GM12873 (cell line): ENCODE measurements around the gene COL8A2.
A peak's percentile ranks its signal among the peaks of the same experiment; 100 is the strongest.

Experiments used
- TF ChIP-seq, protein P1 (sequence below): IDR thresholded peaks from 2 replicates; pipeline ENCODE4 v1.5.1; 2012; ENCODE audit warnings: low read depth, mild to moderate bottlenecking, moderate library complexity, low read length, control low read depth; ENCODE audit not compliant: insufficient read depth; ENCODE audit errors: missing control alignments

COL8A2 gene

DNA sequence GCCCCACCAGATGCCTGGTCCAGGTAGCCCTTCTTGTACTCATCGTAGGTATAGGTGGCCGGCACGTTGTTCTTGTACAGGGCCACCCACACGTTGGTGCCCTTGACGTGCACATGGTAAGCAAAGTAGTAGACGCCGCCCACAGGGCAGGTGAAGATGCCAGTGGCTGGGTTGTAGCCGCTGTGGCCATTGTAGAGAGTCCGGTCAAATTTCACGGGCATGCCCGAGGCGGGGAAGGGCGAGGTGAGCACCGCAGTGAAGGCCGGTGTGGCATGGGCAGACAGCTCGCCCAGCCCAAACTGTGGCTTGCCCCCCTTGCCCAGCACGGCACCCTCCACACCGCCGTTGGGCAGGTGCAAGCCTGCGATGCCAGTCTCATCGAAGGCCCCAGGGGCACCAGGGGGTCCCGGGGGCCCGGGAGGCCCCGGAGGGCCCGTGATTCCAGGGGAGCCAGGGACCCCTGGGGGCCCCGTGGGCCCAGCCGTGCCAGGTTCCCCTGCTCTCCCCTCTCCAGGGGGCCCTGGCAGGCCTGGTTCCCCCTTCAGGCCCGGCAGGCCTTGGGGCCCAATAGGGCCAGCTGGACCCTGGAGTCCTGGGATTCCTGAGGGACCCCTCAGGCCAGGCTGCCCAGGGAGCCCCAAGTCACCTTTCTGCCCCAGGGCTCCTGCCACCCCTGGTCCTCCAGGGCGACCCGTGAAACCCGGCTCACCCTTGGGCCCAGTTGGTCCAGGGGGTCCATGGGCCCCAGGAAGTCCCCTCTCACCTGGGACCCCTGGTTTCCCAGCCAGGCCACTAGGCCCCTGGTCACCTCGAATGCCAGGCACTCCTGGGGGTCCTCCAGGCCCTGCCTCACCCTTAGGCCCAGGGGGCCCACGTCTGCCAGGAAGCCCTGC, 27.1 kb downstream of the COL8A2 start:
- TF ChIP-seq, protein P1, sequence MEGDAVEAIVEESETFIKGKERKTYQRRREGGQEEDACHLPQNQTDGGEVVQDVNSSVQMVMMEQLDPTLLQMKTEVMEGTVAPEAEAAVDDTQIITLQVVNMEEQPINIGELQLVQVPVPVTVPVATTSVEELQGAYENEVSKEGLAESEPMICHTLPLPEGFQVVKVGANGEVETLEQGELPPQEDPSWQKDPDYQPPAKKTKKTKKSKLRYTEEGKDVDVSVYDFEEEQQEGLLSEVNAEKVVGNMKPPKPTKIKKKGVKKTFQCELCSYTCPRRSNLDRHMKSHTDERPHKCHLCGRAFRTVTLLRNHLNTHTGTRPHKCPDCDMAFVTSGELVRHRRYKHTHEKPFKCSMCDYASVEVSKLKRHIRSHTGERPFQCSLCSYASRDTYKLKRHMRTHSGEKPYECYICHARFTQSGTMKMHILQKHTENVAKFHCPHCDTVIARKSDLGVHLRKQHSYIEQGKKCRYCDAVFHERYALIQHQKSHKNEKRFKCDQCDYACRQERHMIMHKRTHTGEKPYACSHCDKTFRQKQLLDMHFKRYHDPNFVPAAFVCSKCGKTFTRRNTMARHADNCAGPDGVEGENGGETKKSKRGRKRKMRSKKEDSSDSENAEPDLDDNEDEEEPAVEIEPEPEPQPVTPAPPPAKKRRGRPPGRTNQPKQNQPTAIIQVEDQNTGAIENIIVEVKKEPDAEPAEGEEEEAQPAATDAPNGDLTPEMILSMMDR, result no peak

DNA sequence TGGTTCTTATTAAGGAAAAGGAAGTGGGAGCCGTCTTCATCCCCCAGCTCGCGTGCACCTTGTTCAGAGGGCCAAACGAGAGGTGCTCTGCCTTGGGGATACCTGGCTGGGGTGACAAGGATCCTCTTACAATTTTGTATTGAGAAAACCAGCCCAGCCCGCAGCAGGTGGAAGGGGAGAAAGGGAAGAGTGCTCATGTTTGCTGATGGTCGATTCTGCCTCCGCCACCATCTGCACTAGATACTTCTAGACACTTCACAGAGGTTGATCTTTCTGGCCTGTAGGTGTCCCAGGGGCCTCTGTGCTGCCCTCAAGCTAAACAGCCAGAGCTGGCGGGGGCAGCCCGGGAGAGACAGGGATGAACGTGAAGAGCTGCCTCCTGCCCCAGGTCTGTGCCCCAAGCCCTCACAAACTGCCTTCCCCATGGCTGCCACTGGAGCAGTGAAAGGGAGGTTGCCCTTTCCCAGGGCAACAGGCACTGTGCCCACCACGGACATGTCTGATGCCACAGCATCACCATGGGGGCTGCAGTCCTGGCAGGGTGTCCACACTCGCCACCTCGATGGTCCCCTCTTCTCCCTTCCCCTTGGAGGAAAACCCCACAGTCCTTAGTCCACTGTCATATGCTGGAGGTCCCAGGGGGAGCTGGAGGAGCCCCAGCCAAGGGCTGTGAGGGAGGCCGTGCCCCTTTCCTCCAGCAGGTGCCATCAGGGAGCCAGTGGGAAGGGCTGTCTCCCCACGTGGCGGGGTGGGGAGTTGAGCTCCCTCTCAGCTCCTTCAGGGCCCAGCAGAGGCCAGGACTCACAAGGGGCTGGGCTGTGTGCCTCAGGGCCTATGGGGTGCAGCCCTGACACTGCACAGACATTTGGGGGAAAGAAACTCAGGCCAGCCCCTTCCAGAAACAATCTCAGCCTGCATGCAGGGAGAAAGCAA, 28.3 kb downstream of the COL8A2 start:
- TF ChIP-seq, protein P1, result peak; percentile 26

DNA sequence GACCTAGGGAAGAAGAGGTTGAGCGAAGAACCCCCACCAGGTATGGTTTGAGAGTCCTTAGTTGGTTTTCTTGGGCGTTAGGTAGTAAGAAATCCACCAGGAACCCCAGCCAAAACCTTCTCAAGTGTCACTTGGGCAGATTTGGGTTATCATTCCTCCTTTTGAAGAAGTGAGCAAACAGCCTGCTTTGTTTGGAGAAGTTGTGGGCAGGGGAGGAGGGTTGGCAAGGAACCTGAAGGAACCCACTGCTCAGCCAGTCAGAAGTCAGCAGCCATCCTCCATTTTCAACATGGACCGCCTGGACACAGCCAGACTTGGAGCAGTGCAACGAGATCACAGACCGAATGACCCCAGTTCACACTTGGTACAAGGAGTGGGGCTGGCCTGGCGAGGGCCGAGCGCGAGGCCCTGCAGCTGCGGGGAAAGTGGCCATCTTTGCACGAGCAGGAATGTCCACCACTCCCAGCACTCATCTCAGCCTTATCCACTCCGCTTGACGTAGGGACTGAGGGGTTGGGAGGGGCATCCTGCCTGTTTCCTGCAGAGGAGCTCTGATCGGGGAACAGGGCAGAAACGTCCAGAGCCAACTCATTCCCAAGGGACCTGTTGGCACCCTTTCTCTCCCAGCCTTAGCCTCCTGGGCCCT, 29.1 kb downstream of the COL8A2 start:
- TF ChIP-seq, protein P1, result no peak

DNA sequence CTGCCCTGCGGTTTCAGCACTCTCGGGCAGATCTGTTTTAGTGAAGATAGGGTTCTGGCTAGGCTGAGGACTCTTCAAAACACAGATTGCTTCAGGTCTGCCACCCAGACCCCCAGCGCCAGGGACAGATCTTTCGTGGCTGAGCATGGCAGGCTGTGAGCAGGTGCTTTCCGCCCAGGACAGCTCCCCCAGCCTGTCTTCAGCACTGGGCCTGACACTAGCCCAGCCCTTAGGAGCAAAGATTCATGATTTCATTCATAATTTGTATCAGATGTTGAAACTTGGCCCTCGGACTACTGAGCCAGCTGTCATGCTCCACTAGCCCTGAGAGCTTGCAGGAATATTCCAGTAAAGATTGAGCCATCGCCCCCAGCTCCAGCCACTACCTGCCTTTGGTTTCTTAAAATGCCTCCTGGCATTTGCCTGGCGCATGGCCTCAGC, 30.4 kb downstream of the COL8A2 start:
- TF ChIP-seq, protein P1, result no peak

DNA sequence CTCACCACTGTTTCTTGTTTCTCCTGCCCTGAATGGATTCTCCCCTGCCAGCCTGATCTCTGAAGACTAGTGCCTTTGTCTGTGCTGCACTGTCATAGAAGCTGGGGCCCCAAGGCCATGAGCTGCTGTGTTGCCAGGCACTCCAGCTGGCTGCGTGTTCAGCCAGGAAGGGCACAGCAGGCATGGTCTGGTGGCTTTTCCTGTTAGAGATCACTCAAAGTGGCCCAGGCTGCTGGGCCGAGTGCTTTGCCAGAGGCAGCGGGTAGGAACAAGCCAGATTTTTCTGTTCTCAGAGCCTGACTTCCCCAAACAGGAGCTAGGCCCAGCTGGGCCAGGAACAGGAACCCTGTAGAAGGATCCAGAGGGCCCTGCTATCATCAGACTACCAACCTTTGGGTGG, 31.1 kb downstream of the COL8A2 start:
- TF ChIP-seq, protein P1, result no peak

DNA sequence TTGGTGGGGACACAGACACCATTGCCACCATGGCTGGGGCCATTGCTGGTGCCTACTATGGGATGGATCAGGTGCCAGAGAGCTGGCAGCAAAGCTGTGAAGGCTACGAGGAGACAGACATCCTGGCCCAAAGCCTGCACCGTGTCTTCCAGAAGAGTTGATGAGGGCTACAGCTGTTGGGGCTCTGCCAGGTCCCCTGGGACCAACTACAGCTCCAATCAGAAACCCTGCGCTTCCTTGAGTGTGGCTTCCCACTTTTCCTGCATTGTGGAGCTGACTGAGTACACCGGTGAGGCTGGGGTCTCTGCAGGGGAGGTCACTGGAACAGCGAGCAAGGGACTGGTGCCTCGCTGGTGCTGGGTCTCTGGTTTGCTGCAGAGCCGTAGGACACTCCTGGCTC, 31.8 kb downstream of the COL8A2 start:
- TF ChIP-seq, protein P1, result no peak
